Duodenal mucosa (tissue), 2 donors: Measurements from ENCODE around the gene NPIPA1.
A peak's percentile ranks its signal among the peaks of the same experiment; 100 is the strongest.
"Not testable (repeated sequence)": the region's sequence is repeated elsewhere in the genome, so short reads cannot be mapped to it uniquely, and the experiment has no call there.

Experiments used
- H3K27ac ChIP-seq: one replicate; pipeline ENCODE4 v1.7.0; 2013; ENCODE audit warnings: low read depth, low read length
- H3K27me3 ChIP-seq, 2 donors: one replicate each; pipeline ENCODE4 v1.7.0; 2013; ENCODE audit warnings: low read length in 2 of 2, control low read depth in 1 of 2; ENCODE audit not compliant: insufficient read depth in 2 of 2, control insufficient read depth in 1 of 2
- H3K36me3 ChIP-seq, 2 donors: one replicate each; pipeline ENCODE4 v1.7.0; 2013; ENCODE audit warnings: low read length in 2 of 2, control low read depth in 1 of 2; ENCODE audit not compliant: insufficient read depth in 2 of 2, control insufficient read depth in 1 of 2
- H3K4me1 ChIP-seq, 2 donors: one replicate each; pipeline ENCODE4 v1.7.0; 2013; ENCODE audit warnings: low read length in 2 of 2, control low read depth in 1 of 2; ENCODE audit not compliant: insufficient read depth in 2 of 2, control insufficient read depth in 1 of 2
- H3K4me3 ChIP-seq, 2 donors: one replicate each; pipeline ENCODE4 v1.7.0; 2013; ENCODE audit warnings: low read length in 2 of 2, low read depth in 1 of 2
- H3K9ac ChIP-seq, 2 donors: one replicate each; pipeline ENCODE4 v1.7.0; 2013; ENCODE audit warnings: low read length in 2 of 2, low read depth in 1 of 2
- H3K9me3 ChIP-seq, 2 donors: one replicate each; pipeline ENCODE4 v1.7.0; 2013; ENCODE audit warnings: low read length in 2 of 2, control low read depth in 1 of 2; ENCODE audit not compliant: control insufficient read depth in 1 of 2

The NPIPA1 gene

GRCh38 chr16:14961405-14962186, 24.4 kb downstream of the NPIPA1 start:
- no peaks in the 10 kb centered on the region for H3K27me3 ChIP-seq

GRCh38 chr16:14963281-14964173, 26.3 kb downstream of the NPIPA1 start:
- Histone ChIP-seq H3K4me1 (peaks cover 12 to 13% of the 10 kb centered on the region in 2 donors), H3K9me3 (no peaks in the 10 kb centered on the region), H3K27me3 (no peaks in the 10 kb centered on the region), H3K9ac (no peak overlapping the region), H3K4me3 (no peak overlapping the region), H3K27ac (no peak overlapping the region), H3K36me3 (no peaks in the 10 kb centered on the region)

More at GRCh38 chr16:14961405-14962186, 24.4 kb downstream of the NPIPA1 start:
- Histone ChIP-seq H3K27ac (no peak overlapping the region), H3K9ac (peak overlapping the region in 1 of 2 donors; percentile 3), H3K36me3 (no peaks in the 10 kb centered on the region), H3K4me3 (no peak overlapping the region), H3K9me3 (no peaks in the 10 kb centered on the region), H3K4me1 (peaks cover 21 to 27% of the 10 kb centered on the region in 2 donors)

- H3K4me3 ChIP-seq, result no peak overlapping the region
- H3K27me3 ChIP-seq, result no peaks in the 10 kb centered on the region
- peaks cover 12 to 13% of the 10 kb centered on the region in 2 donors for H3K4me1 ChIP-seq
- no peaks in the 10 kb centered on the region for H3K9me3 ChIP-seq
- no peak overlapping the region for H3K9ac ChIP-seq
- H3K27ac ChIP-seq, result no peak overlapping the region
- H3K36me3 ChIP-seq, result no peaks in the 10 kb centered on the region
Measured at GRCh38 chr16:14965328-14965727, 28.1 kb downstream of the NPIPA1 start.

- not testable (repeated sequence) for H3K27me3 ChIP-seq, H3K4me3 ChIP-seq, H3K36me3 ChIP-seq, H3K4me1 ChIP-seq, H3K9me3 ChIP-seq, H3K27ac ChIP-seq, H3K9ac ChIP-seq
Measured at GRCh38 chr16:14969795-14970194, 32.6 kb downstream of the NPIPA1 start.

- H3K9me3 ChIP-seq, H3K9ac ChIP-seq, H3K4me3 ChIP-seq, H3K4me1 ChIP-seq, H3K27me3 ChIP-seq, H3K27ac ChIP-seq, H3K36me3 ChIP-seq: not testable (repeated sequence)
Measured at GRCh38 chr16:14971621-14972228, 34.5 kb downstream of the NPIPA1 start.

GRCh38 chr16:14973785-14974322, 36.6 kb downstream of the NPIPA1 start:
- Histone ChIP-seq H3K9ac (peak overlapping the region; percentile 39 to 65), H3K4me3 (peak overlapping the region in 1 of 2 donors; percentile 95)
- not testable (repeated sequence) for H3K27ac ChIP-seq

GRCh38 chr16:14974331-14974655, 37.0 kb downstream of the NPIPA1 start:
- peak overlapping the region; percentile 39 to 65 for H3K9ac ChIP-seq
- not testable (repeated sequence) for H3K27me3 ChIP-seq, H3K36me3 ChIP-seq, H3K9me3 ChIP-seq
- H3K4me3 ChIP-seq, result peak overlapping the region; percentile 77 to 95
- peaks cover 11 to 24% of the 10 kb centered on the region in 2 donors for H3K4me1 ChIP-seq
- H3K27ac ChIP-seq, result peak overlapping the region; percentile 11

More at GRCh38 chr16:14973785-14974322, 36.6 kb downstream of the NPIPA1 start:
- H3K27me3 ChIP-seq, H3K36me3 ChIP-seq, H3K9me3 ChIP-seq: not testable (repeated sequence)
- peaks cover 7 to 20% of the 10 kb centered on the region in 2 donors for H3K4me1 ChIP-seq

- Histone ChIP-seq H3K4me3 (peak within 1 kb of the TSS; percentile 77 to 95), H3K4me1 (peaks cover 14 to 28% of the 10 kb centered on the region in 2 donors), H3K9ac (peak within 1 kb of the TSS; percentile 65 to 95), H3K27ac (peak within 1 kb of the TSS; percentile 96)
- H3K36me3 ChIP-seq, H3K9me3 ChIP-seq, H3K27me3 ChIP-seq: not testable (repeated sequence)
Measured at GRCh38 chr16:14974656-14975417, 37.6 kb downstream of the NPIPA1 start, which contains the start of gene PDXDC1. TSS of gene PDXDC1 (plus strand) at chr16:14975026. CDS start at chr16:14975200, 174 bp downstream.

GRCh38 chr16:14975418-14976194, 38.4 kb downstream of the NPIPA1 start:
- H3K27me3 ChIP-seq, H3K9me3 ChIP-seq, H3K36me3 ChIP-seq: not testable (repeated sequence)
- H3K4me3 ChIP-seq, result peak overlapping the region; percentile 77 to 95
- peak overlapping the region; percentile 96 for H3K27ac ChIP-seq
- H3K4me1 ChIP-seq, result peaks cover 14 to 35% of the 10 kb centered on the region in 2 donors
- peak overlapping the region; percentile 65 to 95 for H3K9ac ChIP-seq
